Cardiac fibroblast (primary cell): ENCODE measurements around the gene BICRA.
A peak's percentile ranks its signal among the peaks of the same experiment; 100 is the strongest.
"Not testable (repeated sequence)": the region's sequence is repeated elsewhere in the genome, so short reads cannot be mapped to it uniquely, and the experiment has no call there.

Experiments used
- DNase-seq, 2 donors: peaks; one replicate each; pipeline versions ENCODE4 v3.0.0 to v3.0.0-alpha.2; 2010; ENCODE audit warnings: low read depth in 2 of 2
- H3K4me3 ChIP-seq, 2 donors: replicated peaks in 1 of 2; 1 replicate in 1 of 2; 2 replicates in 1 of 2; pipeline ENCODE4 v1.5.1; 2011; ENCODE audit warnings: low read depth in 2 of 2, low read length in 2 of 2, mild to moderate bottlenecking in 2 of 2, moderate library complexity in 1 of 2
- CTCF ChIP-seq: IDR thresholded peaks from one replicate; pipeline ENCODE4 v1.5.1; 2011; ENCODE audit warnings: low read depth, mild to moderate bottlenecking, low read length, inconsistent platforms

BICRA gene

DNA sequence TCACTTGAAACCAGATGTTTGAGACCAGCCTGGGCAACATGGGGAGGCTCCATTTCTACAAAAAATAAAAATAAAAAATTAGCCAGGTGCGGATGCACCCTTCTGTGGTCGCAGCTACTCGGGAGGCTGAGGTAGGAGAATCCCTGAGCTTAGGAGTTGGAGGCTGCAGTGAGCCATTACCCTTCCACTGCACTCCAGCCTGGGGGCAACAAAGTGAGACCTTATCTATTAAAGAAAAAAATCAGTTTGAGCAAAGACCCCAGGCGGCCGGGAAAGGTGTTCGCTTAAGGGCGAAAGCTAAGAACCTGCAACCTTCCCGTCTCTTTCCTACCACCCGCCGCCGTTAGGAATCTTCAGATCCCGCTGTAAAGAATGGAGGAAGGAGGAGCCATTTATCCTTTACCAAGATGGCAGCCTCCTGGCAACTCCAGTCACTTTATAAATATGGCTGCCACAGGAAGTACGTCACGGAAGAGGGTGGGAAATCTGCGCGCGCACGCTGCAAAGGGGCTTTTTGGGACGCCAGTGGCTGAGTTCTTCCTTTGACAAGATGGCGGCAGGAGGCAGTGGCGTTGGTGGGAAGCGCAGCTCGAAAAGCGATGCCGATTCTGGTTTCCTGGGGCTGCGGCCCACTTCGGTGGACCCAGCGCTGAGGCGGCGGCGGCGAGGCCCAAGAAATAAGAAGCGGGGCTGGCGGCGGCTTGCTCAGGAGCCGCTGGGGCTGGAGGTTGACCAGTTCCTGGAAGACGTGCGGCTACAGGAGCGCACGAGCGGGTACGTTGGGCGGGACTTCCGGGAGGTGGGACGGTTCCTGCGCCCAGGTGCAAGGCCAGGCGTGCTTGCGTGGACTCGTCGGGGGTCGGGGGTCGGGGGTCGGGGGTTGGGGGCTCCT is 136.3 kb downstream of the BICRA start, which contains the start of gene NOP53:
Gene NOP53, plus strand, starts transcription at position 537 of the 892 bp plus-strand sequence. Its CDS starts 14 bp downstream, at position 551.
- peak within 1 kb of the TSS; percentile 84 to 89 for H3K4me3 ChIP-seq
- DNase-seq, result peak; percentile 98
- TF ChIP-seq CTCF, result no peak

DNA sequence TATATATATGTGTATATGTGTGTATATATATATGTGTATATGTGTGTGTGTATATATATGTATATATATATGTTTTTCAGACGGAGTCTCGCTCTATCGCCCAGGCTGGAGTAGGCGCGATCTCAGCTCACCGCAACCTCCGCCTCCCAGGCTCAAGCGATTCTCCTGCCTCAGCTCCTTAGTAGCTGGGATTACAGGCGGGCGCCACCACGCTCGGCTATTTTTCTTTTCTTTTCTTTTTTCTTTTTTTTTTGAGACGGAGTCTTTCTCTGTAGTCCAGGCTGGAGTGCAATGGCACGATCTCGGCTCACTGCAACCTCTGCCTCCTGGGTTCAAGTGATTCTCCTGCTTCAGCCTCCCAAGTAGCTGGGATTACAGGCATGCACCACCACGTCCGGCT is 137.2 kb downstream of the BICRA start:
- not testable (repeated sequence) for DNase-seq
- peak overlapping the region; percentile 84 to 89 for H3K4me3 ChIP-seq

GRCh38 chr19:47749326-47749725 is 140.4 kb downstream of the BICRA start:
- DNase-seq, result no peak
- no peak overlapping the region for H3K4me3 ChIP-seq
- no peak for TF ChIP-seq CTCF

DNA sequence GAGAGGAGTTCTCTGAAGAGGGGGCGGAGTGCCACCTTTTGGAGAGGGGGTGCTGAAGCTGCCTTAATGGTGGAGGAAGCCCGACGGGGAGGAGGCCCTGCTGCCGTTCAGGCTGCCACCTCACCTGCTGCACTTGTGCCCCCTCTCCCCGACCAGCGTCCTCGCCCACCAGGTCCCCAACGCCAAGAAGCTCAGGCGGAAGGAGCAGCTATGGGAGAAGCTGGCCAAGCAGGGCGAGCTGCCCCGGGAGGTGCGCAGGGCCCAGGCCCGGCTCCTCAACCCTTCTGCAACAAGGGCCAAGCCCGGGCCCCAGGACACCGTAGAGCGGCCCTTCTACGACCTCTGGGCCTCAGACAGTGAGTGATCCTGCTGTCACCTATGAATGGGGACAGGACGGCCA is 141.8 kb downstream of the BICRA start:
- DNase-seq, result no peak
- TF ChIP-seq CTCF, result no peak
- no peak overlapping the region for H3K4me3 ChIP-seq

DNA sequence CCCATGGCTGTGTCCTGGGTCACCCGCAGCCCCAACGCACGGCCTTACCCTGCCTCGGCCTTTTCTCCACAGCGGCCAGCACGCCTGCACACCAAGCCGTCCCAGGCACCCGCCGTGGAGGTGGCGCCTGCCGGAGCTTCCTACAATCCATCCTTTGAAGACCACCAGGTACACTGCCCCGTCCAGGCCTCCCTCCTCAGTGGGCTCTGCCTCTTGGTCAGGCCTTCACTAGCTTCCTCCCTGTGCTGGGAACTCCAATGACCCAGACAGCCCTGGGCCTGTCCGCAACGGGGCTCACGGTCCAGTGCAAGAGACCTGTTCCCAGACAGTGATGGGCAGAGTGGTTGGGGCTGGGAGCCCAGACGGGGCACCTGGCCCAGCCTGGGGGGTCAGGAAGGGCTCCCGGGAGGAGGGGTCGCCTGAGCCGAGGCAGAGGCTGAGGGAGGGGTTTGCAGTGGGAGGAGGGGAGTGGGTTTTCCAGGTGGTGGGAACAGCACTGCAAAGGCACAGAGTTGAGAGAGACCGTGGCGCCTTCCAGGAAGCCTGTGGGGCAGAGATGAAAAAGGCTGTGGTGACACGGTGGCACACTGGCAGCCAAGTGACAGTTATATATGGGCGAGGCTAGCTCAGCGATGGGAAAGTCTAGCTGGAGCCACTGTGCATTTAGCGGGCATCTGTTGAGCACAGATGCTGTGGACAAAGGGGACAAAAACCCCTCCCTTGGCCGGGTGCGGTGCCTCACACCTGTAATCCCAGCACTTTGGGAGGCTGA is 143.7 kb downstream of the BICRA start:
- no peak overlapping the region for H3K4me3 ChIP-seq
- DNase-seq, result no peak
- no peak for TF ChIP-seq CTCF
